SK-N-SH (cell line): Measurements from ENCODE around the gene SULT1E1. TPM values are rescaled to one million over a fixed set of nuclear protein-coding genes. Genes with fewer than 3 reads are reported as not detected.
A peak's percentile ranks its signal among the peaks of the same experiment; 100 is the strongest.

ENCODE experiments used
- CTCF ChIA-PET: fragments of 300-600, 350-600 bp; formaldehyde crosslinking; extraction: SDS; loops from one replicate; lab custom pipeline; 2021; lab: Yijun Ruan, JAX
- POLR2A ChIA-PET: fragments of 350-600 bp; sonication (Branson Sonifier 250); formaldehyde crosslinking; extraction: SDS; loops from one replicate; lab custom pipeline; 2020; ENCODE audit warnings: antibody characterized with exemption, inconsistent platforms; lab: Yijun Ruan, JAX
- DNase-seq: peaks from one replicate; pipeline ENCODE4 v3.0.0; 2012
- H2AFZ ChIP-seq: fragments of 200-600 bp; sonication (generic); 2 replicates; pipeline ENCODE4 v1.8.1; 2016; ENCODE audit warnings: antibody characterized with exemption, mild to moderate bottlenecking, low read depth
- H3F3A ChIP-seq: fragments of 200-600 bp; sonication (generic); replicated peaks from 2 replicates; pipeline ENCODE3; 2016; ENCODE audit warnings: antibody characterized with exemption, mild to moderate bottlenecking; ENCODE audit not compliant: insufficient read depth
- H3K27ac ChIP-seq, 2 experiments: fragments of 200-500 bp in 1 of 2; fragments of 200-600 bp in 1 of 2; sonication (Bioruptor generic) in 1 of 2; sonication (generic), shearing (Covaris generic) in 1 of 2; 2 replicates each; pipeline versions ENCODE4 v1.5.1 to v1.6.1; 2014 to 2016; ENCODE audit warnings: low read depth in 2 of 2, inconsistent platforms in 1 of 2, low read length in 1 of 2, mild to moderate bottlenecking in 1 of 2, mixed read lengths in 1 of 2
- H3K27me3 ChIP-seq: fragments of 200-600 bp; sonication (generic), shearing (Covaris generic); 2 replicates; pipeline ENCODE4 v1.6.1; 2016; ENCODE audit warnings: mixed run types; ENCODE audit not compliant: insufficient read depth
- H3K36me3 ChIP-seq, 2 experiments: fragments of 200-500 bp in 1 of 2; fragments of 200-600 bp in 1 of 2; sonication (Bioruptor generic) in 1 of 2; sonication (generic) in 1 of 2; replicated peaks in 1 of 2; 2 replicates each; pipeline versions ENCODE3 to v1.5.1; 2014 to 2016; ENCODE audit warnings: low read length in 1 of 2, mild to moderate bottlenecking in 1 of 2; ENCODE audit not compliant: insufficient read depth in 2 of 2, control insufficient read depth in 1 of 2
- H3K4me1 ChIP-seq, 2 experiments: fragments of 200-500 bp in 1 of 2; fragments of 200-600 bp in 1 of 2; sonication (Bioruptor generic) in 1 of 2; sonication (generic), shearing (Covaris generic) in 1 of 2; 2 replicates each; pipeline versions ENCODE4 v1.5.1 to v1.6.1; 2014 to 2016; ENCODE audit warnings: low read depth in 1 of 2, low read length in 1 of 2, mixed run types in 1 of 2; ENCODE audit not compliant: insufficient read depth in 2 of 2, control insufficient read depth in 1 of 2
- H3K4me2 ChIP-seq: fragments of 200-600 bp; sonication (generic), shearing (Covaris generic); 2 replicates; pipeline ENCODE4 v1.6.1; 2017; ENCODE audit warnings: mixed run types
- H3K4me3 ChIP-seq, 2 experiments: fragments of 200-500 bp in 1 of 2; fragments of 200-600 bp in 1 of 2; sonication (Bioruptor generic) in 1 of 2; sonication (generic), shearing (Covaris generic) in 1 of 2; 2 replicates each; pipeline versions ENCODE4 v1.5.1 to v1.8.1; 2014 to 2016; ENCODE audit warnings: low read depth in 2 of 2, inconsistent platforms in 1 of 2, low read length in 1 of 2, mild to moderate bottlenecking in 1 of 2, mixed read lengths in 1 of 2, moderate library complexity in 1 of 2
- H3K79me2 ChIP-seq: fragments of 200-600 bp; sonication (generic); 2 replicates; pipeline ENCODE4 v1.8.1; 2017; ENCODE audit warnings: mild to moderate bottlenecking; ENCODE audit not compliant: insufficient read depth
- H3K9ac ChIP-seq: fragments of 200-600 bp; sonication (generic); 2 replicates; pipeline ENCODE4 v1.6.1; 2017; ENCODE audit warnings: mixed run types
- H3K9me2 ChIP-seq: fragments of 200-600 bp; sonication (generic); 2 replicates; pipeline ENCODE4 v1.6.1; 2017; ENCODE audit warnings: mixed run types
- H3K9me3 ChIP-seq: fragments of 200-600 bp; sonication (generic); 2 replicates; pipeline ENCODE4 v1.6.1; 2017; ENCODE audit warnings: mixed run types, mild to moderate bottlenecking, moderate library complexity
- H4K20me1 ChIP-seq: fragments of 200-600 bp; sonication (generic); 2 replicates; pipeline ENCODE4 v1.6.1; 2017; ENCODE audit warnings: mild to moderate bottlenecking, mixed run types; ENCODE audit not compliant: insufficient read depth
- FOSL2 ChIP-seq: IDR thresholded peaks from 2 replicates; pipeline ENCODE4 v1.4.0; 2012; ENCODE audit warnings: low read depth, mild to moderate bottlenecking, moderate library complexity, borderline replicate concordance
- MXI1 ChIP-seq: IDR thresholded peaks from 2 replicates; pipeline ENCODE4 v1.6.1; 2012; ENCODE audit warnings: mild to moderate bottlenecking, low read depth, low read length, improper control_type of control experiment
- NFIC ChIP-seq: IDR thresholded peaks from 2 replicates; pipeline ENCODE4 v1.4.0; 2012; ENCODE audit warnings: borderline replicate concordance
- POLR2AphosphoS5 ChIP-seq: IDR thresholded peaks from 2 replicates; pipeline ENCODE4 v1.6.1; 2012; ENCODE audit warnings: low read depth, low read length
- RXRA ChIP-seq: IDR thresholded peaks from 2 replicates; pipeline ENCODE4 v1.4.0; 2012; ENCODE audit warnings: low read depth, mild to moderate bottlenecking, borderline replicate concordance
- SIN3A ChIP-seq: IDR thresholded peaks from 2 replicates; pipeline ENCODE4 v1.6.1; 2012; ENCODE audit warnings: low read depth, mild to moderate bottlenecking, low read length, moderate library complexity, borderline replicate concordance
- SMC3 ChIP-seq: IDR thresholded peaks from 2 replicates; pipeline ENCODE4 v1.6.1; 2012; ENCODE audit warnings: low read depth, low read length, improper control_type of control experiment
- TCF12 ChIP-seq: IDR thresholded peaks from 2 replicates; pipeline ENCODE4 v1.4.0; 2012
- TEAD4 ChIP-seq: IDR thresholded peaks from 2 replicates; pipeline ENCODE4 v1.4.0; 2012; ENCODE audit warnings: mild to moderate bottlenecking, borderline replicate concordance; ENCODE audit not compliant: insufficient read depth
- YY1 ChIP-seq: IDR thresholded peaks from 2 replicates; pipeline ENCODE4 v1.4.0; 2012; ENCODE audit warnings: low read depth, mild to moderate bottlenecking
- WGBS: methylation state at CpG from one replicate; pipeline ENCODE4 v1.1.6; 2017; ENCODE audit warnings: low lambda C conversion rate; 5-methylcytosine and 5-hydroxymethylcytosine counted together
- polyA plus RNA-seq, 3 experiments: library from polyadenylated mRNA; depleted of rRNA; stranded (reverse); fragments of >200 nt; gene quantifications; 2 replicates each; pipeline ENCODE4 v1.2.3, GENCODE V29; 2012
- TF ChIP-seq, protein P1 (sequence below): IDR thresholded peaks from 2 replicates; pipeline ENCODE4 v1.4.0; 2012; ENCODE audit warnings: low read depth, borderline replicate concordance
- TF ChIP-seq, protein P2 (sequence below): IDR thresholded peaks from 2 replicates; pipeline ENCODE4; 2012
- TF ChIP-seq, protein P3 (sequence below): fragments of 150-350 bp; IDR thresholded peaks from 2 replicates; pipeline ENCODE4 v1.6.1; 2016; ENCODE audit warnings: mild to moderate bottlenecking, low read depth, low read length
- TF ChIP-seq, protein P4 (sequence below): IDR thresholded peaks from 2 replicates; pipeline ENCODE4 v1.4.0; 2012; ENCODE audit warnings: low read depth

SULT1E1 gene
- polyA plus RNA-seq, 1 of the 3 experiments (the other 2 are of a cell fraction), result 13.7 TPM

DNA sequence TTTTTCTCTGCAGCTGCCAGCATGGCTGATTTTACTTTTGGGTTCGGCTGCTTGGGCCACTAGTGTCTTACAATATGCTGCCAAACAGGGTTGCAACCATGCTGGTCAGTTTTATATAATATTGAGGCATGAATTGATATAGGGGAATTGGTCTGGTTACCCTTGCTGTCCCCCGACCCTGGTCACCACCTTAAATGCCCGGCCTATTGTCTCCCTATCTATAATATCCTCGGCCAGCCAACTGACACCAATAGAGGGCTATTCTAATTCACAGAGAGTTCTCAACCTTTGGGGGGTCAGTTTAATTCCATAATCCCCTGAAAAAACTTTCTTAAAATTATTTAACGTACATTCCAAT is 28.7 kb downstream of the SULT1E1 start:
- POLR2A ChIA-PET, result no interaction called here
- Histone ChIP-seq H3K4me3 (no peak overlapping the region), H3K4me1 (no peaks in the 10 kb centered on the region; a peak in 1 of 4 replicates), H3K9ac (no peak overlapping the region), H3K4me2 (no peak overlapping the region), H3K79me2 (no peaks in the 10 kb centered on the region), H3K9me3 (no peaks in the 10 kb centered on the region), H3K36me3 (no peaks in the 10 kb centered on the region), H3F3A (no peaks in the 10 kb centered on the region), H2AFZ (no peak overlapping the region), H3K27ac (peak overlapping the region in 1 of 2 experiments; percentile 62; a peak in 2 of 4 replicates), H3K9me2 (no peaks in the 10 kb centered on the region), H4K20me1 (no peaks in the 10 kb centered on the region), H3K27me3 (no peaks in the 10 kb centered on the region)
- WGBS, result 40% methylated on average over 5 of the region's 5 CpGs
- no peak for DNase-seq
- CTCF ChIA-PET, result no interaction called here
- no peak for TF ChIP-seq SIN3A
- TF ChIP-seq YY1, result no peak

DNA sequence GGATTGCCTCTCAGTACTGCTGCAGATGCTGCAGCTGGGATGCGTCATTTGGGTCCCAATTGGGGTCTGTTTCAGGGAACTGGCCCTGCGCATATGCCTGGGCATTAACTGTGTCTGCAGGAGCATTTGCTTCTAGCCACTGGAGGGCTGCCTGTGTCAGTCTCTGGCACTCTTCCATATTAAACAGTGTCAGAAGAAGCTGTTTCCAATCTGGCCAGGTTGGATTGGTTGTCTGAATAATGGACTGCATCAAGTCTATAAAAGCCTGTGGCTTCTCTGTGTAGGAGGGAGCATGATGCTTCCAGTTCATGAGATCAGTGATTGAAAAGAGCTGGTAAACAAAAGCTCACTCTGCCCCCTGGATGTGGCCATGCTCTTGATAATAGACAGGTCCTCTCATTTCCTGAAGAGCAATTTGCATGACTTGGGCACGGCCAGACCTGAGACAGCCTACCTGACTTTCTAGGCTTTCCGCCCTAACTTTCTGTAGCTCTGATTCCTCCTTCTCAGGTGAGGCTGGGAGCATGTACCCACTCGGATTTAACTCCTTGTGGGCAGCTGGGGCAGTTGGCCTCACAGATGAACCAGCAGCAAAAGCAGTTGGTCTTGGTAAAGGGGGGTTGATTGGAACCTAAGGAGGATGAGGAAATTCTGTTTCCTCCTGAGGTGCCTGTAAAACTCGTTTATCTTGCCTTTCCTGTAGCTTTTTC is 29.2 kb downstream of the SULT1E1 start:
- Histone ChIP-seq H4K20me1 (no peaks in the 10 kb centered on the region), H3K4me2 (no peak overlapping the region), H3K4me1 (no peaks in the 10 kb centered on the region; a peak in 1 of 4 replicates), H3K9me2 (no peaks in the 10 kb centered on the region), H3K36me3 (no peaks in the 10 kb centered on the region), H3K27ac (peak overlapping the region in 1 of 2 experiments; percentile 62; a peak in 2 of 4 replicates), H3K27me3 (no peaks in the 10 kb centered on the region), H3K79me2 (no peaks in the 10 kb centered on the region), H2AFZ (no peak overlapping the region), H3K4me3 (no peak overlapping the region), H3K9me3 (no peaks in the 10 kb centered on the region), H3K9ac (no peak overlapping the region), H3F3A (no peaks in the 10 kb centered on the region)
- peak; percentile 33 for TF ChIP-seq TCF12
- 0 out of 2 replicates have a peak, but pooled peaks have one; percentile 14 for TF ChIP-seq SIN3A
- no peak for TF ChIP-seq SMC3
- ChIA-PET POLR2A (no interaction called here), CTCF (no interaction called here)
- 16% methylated on average over 6 of the region's 6 CpGs for whole genome bisulfite sequencing
- no peak for DNase-seq

DNA sequence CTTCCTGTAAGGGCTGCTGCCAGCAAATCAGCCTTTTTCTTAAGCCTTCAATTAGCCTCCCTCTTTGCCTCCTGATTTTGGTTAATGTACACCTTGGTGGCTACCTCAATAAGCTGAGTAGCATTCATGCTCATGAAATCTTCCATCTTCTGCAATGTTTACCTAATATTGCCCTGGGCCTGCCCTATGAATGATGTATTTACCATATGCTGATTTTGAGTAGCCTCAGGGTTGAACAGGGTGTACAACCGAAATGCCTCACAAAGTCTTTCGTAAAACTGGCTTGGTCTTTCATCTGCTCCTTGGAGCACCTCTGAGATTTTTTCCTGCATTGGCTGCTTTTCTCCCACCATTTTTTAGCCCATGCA is 29.8 kb downstream of the SULT1E1 start:
- Histone ChIP-seq H3K4me1 (no peaks in the 10 kb centered on the region), H3K27me3 (no peaks in the 10 kb centered on the region), H3K9ac (no peak overlapping the region), H3K9me2 (no peaks in the 10 kb centered on the region), H3K36me3 (no peaks in the 10 kb centered on the region), H3K4me2 (no peak overlapping the region), H3K4me3 (no peak overlapping the region), H4K20me1 (no peaks in the 10 kb centered on the region), H3F3A (no peaks in the 10 kb centered on the region), H3K79me2 (no peaks in the 10 kb centered on the region), H3K9me3 (no peaks in the 10 kb centered on the region), H2AFZ (no peak overlapping the region), H3K27ac (peak overlapping the region in 1 of 2 experiments; percentile 58; a peak in 2 of 4 replicates)
- WGBS, result 29% methylated on average over 2 of the region's 2 CpGs
- ChIA-PET CTCF (no interaction called here), POLR2A (no interaction called here)
- DNase-seq, result no peak
- TF ChIP-seq, protein P1, sequence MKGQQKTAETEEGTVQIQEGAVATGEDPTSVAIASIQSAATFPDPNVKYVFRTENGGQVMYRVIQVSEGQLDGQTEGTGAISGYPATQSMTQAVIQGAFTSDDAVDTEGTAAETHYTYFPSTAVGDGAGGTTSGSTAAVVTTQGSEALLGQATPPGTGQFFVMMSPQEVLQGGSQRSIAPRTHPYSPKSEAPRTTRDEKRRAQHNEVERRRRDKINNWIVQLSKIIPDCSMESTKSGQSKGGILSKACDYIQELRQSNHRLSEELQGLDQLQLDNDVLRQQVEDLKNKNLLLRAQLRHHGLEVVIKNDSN, result no peak
- TF ChIP-seq NFIC, result no peak
- TF ChIP-seq, protein P2, sequence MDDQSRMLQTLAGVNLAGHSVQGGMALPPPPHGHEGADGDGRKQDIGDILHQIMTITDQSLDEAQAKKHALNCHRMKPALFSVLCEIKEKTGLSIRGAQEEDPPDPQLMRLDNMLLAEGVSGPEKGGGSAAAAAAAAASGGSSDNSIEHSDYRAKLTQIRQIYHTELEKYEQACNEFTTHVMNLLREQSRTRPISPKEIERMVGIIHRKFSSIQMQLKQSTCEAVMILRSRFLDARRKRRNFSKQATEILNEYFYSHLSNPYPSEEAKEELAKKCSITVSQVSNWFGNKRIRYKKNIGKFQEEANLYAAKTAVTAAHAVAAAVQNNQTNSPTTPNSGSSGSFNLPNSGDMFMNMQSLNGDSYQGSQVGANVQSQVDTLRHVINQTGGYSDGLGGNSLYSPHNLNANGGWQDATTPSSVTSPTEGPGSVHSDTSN, result no peak
- no peak for TF ChIP-seq FOSL2
- TF ChIP-seq RXRA, result no peak
- TF ChIP-seq, protein P3, sequence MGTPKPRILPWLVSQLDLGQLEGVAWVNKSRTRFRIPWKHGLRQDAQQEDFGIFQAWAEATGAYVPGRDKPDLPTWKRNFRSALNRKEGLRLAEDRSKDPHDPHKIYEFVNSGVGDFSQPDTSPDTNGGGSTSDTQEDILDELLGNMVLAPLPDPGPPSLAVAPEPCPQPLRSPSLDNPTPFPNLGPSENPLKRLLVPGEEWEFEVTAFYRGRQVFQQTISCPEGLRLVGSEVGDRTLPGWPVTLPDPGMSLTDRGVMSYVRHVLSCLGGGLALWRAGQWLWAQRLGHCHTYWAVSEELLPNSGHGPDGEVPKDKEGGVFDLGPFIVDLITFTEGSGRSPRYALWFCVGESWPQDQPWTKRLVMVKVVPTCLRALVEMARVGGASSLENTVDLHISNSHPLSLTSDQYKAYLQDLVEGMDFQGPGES, result no peak
- TF ChIP-seq, protein P4, sequence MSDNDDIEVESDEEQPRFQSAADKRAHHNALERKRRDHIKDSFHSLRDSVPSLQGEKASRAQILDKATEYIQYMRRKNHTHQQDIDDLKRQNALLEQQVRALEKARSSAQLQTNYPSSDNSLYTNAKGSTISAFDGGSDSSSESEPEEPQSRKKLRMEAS, result no peak
- no peak for TF ChIP-seq SMC3
- TF ChIP-seq POLR2AphosphoS5, result no peak
- no peak for TF ChIP-seq MXI1
- TF ChIP-seq SIN3A, result no peak
- TF ChIP-seq TEAD4, result no peak
